Right renal pelvis (tissue), 4 donors: ENCODE measurements around the gene DNAH11. TPM values are rescaled to one million over a fixed set of nuclear protein-coding genes. Genes with fewer than 3 reads are reported as not detected.
"Not testable (repeated sequence)": the region's sequence is repeated elsewhere in the genome, so short reads cannot be mapped to it uniquely, and the experiment has no call there.

Source experiments
- DNase-seq, 4 donors: peaks; one replicate each; pipeline ENCODE4 v3.0.0-alpha.2; 2013; ENCODE audit warnings: low read depth in 4 of 4, low spot score in 3 of 4, missing footprints in 1 of 4
- polyA plus RNA-seq, 4 donors: library from polyadenylated mRNA; unstranded; fragments of 120-200 nt; gene quantifications; one replicate each; pipeline ENCODE4 v1.2.1, GENCODE V29; 2013; ENCODE audit not compliant: insufficient read length in 4 of 4

The DNAH11 gene
- polyA plus RNA-seq, 4 donors, result 1.5 to 2.4 (median 1.9) TPM

GRCh38 chr7:21707566-21707965 lies 164.7 kb downstream of the DNAH11 start:
- no peak for DNase-seq

- DNase-seq, result no peak
These were observed 165.3 kb downstream of the DNAH11 start for GRCh38 chr7:21708096-21708495.

GRCh38 chr7:21717323-21717722 lies 174.5 kb downstream of the DNAH11 start:
- no peak for DNase-seq

DNA sequence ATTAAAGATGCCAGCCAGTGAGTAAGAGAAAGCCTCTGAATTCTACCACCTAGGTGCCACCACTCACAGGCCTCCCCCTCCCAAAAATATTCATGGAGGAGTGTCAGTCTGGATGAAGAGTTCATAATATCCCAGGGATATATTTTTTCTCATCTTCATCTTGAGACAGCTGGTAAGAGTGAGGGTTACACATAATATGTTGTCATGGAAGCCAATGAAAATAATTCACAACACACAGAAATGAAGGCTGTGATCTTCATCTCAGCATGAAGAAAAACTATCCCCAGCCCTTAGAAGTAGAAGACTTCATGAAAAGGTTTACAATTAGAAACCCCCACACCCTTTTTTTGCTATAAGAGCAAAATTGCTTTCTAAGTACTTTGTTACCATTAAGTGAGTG lies 175.6 kb downstream of the DNAH11 start:
- DNase-seq, result no peak

DNA sequence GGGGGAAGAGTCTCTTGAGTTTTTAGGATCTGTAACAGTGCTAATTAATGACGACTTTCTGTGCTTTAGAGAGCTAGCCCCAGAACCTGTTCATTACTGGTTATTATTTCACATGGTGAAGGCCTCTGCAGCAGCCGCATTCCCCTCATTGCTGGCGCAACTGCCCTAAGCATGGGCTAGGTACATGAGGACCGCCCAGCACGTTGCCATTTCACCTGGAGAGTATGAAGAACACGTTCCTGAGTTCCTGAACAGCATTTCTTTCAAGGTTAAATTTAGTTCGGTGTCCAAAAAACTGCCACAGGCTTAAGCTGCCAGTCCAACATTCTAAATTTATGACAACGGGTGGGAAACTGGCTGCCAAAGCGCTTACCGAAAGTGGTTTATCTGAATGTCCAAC lies 177.0 kb downstream of the DNAH11 start:
- DNase-seq, result no peak

GRCh38 chr7:21722371-21722770 lies 179.5 kb downstream of the DNAH11 start:
- no peak for DNase-seq

DNA sequence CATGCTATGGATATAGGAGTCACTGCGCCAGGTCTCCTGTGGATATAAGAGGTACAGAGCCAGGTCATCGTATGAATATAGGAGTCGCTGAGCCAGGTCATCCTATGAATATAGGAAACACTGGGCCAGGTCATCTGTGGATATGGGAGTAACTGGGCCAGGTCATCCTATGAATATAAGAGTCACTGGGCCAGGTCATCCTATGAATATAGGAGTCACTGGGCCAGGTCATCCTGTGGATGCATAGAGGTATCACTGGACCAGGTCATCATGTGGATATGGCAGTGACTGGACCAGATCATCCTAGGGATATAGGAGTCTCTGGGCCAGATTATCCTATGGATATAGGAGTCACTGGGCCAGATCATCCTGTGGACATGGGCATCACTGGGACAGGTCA lies 181.7 kb downstream of the DNAH11 start:
- DNase-seq, result no peak

DNA sequence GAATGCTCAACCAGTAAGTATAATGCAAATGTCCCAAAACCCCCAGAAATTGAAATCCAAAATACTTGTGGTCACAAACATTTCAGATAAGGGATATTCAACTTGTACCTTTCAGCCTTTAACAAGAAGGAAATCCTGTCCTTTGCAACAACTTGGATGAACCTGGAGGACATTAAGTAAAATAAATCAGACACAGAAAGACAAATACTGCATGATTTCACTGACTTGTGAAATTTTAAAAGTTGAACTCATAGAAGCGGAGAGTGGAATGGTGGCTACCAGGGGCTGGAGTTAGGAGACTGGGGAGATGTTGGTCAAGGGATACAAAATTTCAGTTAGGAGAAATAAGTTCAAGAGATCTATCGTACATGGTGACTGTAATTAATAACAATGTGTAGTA lies 187.6 kb downstream of the DNAH11 start:
- DNase-seq, result no peak

DNA sequence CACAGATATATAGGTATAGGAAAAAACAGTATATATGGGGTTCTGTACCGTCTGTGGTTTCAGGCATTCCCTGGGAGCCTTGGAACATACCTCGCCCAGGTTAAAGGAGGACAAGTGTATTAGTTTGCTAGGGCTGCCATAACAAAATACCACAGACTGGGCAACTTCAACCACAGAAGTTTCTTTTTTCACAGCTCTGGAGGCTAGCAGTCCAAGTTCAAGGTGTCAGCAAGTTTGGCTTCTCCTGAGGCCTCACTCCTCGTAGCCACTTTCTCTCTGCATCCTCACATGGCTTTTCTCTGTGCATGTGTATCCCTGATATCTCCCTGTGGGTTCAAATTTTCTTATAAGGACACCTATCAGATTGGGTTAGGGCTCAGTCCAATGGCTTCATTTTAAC lies 189.1 kb downstream of the DNAH11 start:
- DNase-seq, result no peak

DNA sequence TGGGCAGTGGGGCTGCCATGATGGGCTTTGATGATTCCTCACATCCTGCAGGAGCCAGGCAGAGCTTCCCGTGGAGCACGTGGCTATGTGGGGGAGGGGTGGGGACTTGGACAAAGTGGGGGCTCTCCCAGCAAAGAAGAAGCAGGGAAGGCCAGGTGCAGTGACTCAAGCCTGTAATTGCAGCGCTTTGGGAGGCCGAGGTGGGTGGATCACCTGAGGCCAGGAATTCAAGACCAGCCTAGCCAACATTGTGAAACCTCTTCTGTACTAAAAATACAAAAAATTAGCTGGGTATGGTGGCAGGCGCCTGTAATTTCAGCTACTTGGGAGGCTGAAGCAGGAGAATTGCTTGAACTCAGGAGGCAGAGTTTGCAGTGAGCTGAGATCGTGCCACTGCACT lies 190.1 kb downstream of the DNAH11 start:
- DNase-seq, result not testable (repeated sequence)

- no peak for DNase-seq
These were observed 191.0 kb downstream of the DNAH11 start for GRCh38 chr7:21733837-21734236.

- DNase-seq, result no peak
These were observed 200.7 kb downstream of the DNAH11 start for GRCh38 chr7:21743493-21743892.

DNA sequence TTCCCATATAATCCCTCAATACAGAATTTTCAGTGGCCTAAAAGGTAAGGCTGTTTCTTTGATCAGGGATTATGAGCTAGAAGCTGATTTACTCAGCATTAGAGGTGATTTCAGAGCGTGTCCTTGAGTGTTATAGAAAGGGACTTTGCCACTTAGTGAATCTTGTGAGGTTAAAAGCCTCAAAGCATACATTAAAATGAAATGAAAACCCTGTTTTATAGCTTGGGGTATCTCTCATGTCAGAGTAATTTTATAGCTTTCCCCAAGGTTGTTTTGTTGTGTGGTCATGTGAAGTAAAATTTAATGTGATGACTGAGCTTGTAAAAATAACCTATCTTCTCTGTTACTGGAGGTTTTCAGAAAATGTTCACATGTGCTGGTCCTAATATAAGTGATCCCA lies 204.1 kb downstream of the DNAH11 start:
- DNase-seq, result no peak

- no peak for DNase-seq
These were observed 205.0 kb downstream of the DNAH11 start for GRCh38 chr7:21747806-21748205.

DNA sequence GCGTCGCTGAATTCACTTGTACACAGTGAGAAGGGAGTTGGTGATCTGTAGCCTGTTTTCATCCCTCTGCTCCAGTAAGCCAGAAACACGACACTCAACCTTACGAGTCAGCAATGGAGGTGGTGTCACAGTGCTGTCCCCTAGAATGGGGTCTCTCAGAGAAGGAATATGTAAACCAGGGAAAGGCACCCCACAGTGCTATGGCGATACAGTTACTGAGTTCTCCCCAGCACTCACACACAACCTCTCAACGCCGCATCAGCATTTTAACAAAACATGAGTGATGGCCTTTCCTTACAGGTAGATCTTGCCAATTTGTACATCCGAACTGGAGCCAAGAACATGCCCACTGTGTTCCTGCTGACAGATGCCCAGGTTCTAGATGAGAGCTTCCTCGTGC lies 206.5 kb downstream of the DNAH11 start:
- DNase-seq, result no peak

- DNase-seq, result no peak
These were observed 210.2 kb downstream of the DNAH11 start for GRCh38 chr7:21753071-21753470.

DNA sequence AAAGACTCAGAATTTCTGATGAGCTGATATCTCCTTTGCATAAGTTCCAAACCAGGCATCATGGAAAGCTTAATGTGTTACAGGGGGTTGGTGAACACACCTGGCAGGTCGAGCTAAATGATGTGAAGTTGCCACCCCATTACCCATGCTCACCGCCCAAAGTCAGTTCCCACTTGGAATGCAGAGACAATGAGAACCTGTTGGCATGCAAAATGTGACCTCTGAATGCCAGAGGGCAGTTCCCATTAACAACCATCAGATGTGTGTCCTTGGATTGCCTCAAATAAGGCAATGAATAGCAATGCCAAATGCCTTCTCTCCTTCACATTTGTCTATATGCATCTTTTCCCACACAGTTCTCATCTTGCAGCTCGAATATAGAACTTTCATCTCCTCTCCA lies 212.1 kb downstream of the DNAH11 start:
- no peak for DNase-seq

DNA sequence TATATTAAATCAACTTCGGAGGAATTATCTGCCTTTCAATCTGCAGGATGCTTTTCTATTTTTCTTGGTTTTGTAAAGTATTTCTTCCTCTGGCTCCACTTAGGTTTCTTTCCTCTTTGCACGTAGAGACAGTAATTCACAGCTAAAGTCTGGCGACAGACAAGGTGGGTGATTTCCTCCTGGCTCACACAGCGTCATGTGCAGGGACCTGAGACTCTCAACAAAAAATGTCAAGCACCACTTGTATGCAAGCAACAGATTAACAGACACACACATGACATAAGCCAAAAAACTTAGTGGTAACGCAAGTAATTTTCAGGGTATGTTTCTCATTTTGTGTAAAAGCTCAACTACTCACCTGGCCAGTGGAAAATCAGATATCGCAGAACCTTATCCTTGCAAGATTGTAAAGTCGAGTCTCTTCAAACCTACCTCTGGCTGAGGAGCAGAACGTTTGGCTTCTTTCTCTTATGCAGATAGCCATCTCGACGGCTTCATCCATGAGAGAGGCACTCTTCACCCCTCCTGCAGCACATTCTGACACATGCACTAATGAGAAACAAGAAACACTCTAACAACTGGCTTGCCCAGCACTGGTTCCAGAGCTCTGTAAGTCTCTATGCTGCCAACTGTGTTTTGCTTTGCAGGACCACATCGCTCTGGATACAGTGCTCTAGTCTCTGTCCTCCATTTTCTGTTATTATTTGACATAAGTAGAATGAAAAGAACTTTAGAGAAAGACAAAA lies 214.9 kb downstream of the DNAH11 start:
- no peak for DNase-seq

DNA sequence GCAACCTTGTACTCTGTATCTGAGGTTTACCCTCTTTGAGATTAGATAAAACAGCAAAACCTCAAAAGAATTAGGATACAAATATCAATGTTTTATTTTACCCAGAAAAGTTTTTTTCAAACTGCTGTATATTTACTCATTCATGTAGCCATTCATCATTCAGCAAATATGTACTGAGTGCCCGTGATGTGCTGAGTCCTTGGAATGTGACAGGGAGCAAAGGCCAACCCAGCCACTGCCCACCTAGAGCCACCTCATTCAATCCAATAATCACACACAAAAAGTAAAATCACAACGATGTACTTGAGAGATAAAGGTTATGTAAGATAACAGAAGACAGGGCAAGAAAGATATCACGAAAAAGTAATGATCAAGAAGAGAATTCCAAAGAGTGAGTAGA lies 215.4 kb downstream of the DNAH11 start:
- DNase-seq, result no peak

- no peak for DNase-seq
These were observed 219.6 kb downstream of the DNAH11 start for GRCh38 chr7:21762469-21762868.

DNA sequence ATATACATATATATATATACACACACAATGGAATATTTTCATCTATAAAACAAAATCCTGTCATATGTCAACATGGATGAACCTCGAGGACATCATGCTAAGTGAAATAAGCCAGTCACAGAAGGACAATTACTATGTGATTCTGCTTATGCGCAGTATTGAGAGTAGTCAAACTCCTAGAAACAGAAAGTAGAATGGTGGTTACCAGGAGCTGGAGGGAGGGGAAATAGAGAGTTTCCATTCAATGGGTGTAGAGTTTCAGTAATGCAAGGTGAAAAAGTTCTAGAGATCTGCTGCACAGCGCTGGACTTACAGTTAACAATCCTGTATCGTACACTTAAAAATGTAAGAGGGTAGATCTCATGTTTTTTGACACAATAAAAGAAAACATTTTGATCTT lies 221.0 kb downstream of the DNAH11 start:
- no peak for DNase-seq

DNA sequence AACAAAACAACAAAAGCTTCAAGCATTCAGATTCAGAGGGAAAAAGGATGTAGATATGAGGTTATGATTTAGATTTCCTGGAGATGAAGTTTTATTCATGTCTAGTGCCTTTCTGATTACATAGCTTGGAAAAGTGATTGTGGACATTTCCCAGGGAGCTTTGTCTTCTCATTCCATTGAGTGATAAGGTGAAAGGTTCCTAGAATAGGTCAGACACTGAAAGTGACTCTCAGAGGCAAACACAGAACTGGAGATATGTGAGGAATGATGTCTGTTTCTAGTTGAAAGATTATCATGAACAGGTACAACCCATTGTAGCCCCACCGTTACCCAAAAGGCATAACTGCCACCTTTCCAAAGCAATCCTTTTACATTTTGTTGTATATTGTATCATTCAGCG lies 223.4 kb downstream of the DNAH11 start:
- no peak for DNase-seq

GRCh38 chr7:21767300-21767900 lies 224.6 kb downstream of the DNAH11 start:
- peak; percentile 47 to 77 (median 66) for DNase-seq
